Activated CD4-positive, alpha-beta T cell treated with anti-CD3 and anti-CD28 coated beads for 1 hour (primary cell): ENCODE data around the gene CARS1.
A peak's percentile ranks its signal among the peaks of the same experiment; 100 is the strongest.

ENCODE experiments used
- DNase-seq: peaks from one replicate; pipeline ENCODE4 v3.0.0-alpha.2; 2020

The CARS1 gene

DNA sequence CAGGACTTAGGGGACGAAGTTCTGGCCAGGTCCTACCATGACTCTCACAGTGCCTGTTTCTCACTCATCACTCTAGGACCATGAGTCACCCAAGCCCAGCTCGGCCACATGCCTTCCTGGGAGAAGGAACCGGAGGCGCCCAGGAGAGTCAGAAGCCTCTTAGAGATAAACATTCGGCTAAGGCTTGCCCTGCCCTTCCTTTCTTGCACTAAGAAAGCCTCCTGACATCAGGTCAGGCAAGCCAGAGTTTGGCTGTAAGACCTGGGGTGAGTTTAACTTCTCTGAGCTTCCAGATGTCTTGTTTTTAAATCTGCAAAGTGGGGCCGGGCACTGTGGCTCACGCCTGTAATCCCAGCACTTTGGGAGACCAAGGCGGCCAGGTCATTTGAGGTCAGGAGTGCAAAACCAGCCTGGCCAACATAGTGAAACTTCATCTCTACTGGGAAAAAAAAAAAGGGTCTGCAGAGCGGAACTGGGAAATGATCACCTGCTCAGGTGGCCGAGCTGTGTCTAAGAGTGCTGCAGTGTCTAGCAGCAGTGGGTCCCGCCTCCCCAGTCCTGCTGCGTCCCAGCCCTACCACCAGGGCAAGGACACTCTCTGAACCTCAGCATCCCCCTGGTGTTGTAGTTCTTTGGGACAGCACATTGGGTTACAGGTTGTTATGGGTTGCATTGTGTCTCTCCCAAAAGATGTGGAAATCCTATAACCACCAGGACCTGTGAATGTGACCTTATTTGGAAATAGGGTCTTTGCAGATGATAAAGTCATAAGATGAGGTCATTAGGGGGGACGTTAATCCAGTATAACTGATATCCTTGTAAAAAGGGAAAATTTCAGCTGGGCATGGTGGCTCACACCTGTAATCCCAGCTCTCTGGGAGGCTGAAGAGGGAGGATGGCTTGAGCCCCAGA, 1.8 kb upstream of the CARS1 start:
- no peak for DNase-seq

DNA sequence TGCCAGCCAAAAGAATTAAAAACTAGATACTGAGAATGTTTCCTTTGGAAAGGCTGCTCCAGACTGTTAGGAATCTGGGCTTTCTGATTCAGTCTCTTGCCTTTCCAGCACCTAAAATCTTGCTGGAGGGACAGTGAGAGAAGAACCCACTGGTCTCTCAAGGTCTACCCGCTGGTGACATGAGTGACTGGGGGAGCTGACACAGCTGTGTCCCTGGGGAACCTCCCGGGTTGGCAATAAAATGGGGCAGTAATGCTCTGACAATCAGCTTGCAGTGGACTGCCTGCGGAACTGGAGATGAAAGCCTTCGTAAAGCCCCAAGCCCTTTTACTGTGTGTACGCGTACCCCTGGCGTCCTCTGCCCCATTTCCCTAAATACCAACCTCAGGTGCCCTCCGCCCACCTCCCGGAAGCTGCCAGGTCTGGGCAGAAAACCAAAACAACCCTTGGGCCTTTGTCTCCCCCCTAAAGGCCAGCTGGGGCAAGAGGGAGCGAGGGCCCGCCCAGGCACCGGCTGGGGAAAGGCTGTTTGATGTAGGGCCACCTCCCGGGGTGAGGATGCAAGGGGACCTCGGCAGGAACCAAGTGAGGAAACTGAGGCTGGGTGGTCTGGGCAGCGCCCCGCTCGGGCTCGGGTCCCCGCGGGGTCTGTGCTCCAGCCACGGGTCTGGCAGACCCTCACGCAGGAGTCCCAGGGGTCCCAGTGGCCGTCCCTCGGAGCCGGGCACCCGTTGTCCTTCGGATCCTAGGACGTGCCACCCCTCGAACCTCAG, 741 bp downstream of the CARS1 start:
- no peak for DNase-seq

DNA sequence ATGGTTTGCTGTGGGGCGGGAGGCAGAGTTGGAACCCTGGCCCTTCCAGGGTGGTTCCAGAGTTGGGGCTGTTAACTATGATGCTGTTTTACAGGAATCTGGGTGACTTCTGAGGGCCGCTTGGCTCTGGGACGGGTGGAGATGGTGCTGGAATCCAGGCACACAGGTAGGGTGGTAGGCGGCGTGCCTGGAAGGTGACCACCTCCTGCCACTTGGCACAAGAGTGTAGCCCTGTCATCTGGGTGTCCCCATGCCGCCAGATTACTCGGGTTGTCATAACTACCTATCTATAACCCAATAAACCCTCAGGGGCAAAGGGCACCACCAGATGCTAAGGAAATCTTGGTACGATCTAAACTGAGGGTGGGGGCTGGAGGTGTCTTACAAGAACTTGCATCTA, 1.3 kb downstream of the CARS1 start:
- no peak for DNase-seq

DNA sequence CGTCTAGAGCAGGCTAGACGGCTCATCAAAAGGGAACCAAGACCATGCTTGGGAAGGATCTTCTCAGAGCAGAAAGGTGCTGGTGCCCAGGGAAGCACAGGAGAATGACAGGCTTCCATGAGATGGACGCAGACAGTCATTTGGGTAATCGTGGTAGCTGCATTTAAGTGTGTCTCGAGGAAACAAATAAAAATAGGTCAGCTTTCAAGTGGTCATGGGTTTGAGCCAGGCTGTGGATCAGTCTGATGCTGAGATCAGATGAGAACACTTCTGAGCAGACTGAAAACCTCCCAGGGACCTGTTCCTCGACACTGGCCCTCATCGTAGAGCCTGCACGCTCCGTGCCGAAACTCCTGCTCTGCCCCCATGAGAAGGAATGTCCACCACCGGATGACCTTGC, 4.7 kb downstream of the CARS1 start:
- DNase-seq: no peak

DNA sequence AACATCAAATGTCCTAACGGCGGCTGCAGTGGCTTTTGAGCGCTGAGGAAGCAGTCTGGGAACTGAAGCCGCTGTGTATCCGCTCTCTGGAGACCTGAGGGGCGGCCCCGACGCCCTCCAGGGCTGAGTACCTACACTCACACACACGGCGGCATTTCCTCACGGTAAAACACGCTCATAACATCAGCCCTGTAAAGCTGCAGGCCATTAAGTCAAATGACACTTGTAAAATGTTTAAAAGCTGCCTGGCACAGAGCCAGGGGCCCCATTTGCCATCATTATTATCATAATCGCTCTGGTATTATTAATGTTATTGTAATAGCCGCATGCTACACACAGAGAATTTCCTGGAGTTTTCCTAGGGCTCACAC, 5.1 kb downstream of the CARS1 start:
- no peak for DNase-seq

DNA sequence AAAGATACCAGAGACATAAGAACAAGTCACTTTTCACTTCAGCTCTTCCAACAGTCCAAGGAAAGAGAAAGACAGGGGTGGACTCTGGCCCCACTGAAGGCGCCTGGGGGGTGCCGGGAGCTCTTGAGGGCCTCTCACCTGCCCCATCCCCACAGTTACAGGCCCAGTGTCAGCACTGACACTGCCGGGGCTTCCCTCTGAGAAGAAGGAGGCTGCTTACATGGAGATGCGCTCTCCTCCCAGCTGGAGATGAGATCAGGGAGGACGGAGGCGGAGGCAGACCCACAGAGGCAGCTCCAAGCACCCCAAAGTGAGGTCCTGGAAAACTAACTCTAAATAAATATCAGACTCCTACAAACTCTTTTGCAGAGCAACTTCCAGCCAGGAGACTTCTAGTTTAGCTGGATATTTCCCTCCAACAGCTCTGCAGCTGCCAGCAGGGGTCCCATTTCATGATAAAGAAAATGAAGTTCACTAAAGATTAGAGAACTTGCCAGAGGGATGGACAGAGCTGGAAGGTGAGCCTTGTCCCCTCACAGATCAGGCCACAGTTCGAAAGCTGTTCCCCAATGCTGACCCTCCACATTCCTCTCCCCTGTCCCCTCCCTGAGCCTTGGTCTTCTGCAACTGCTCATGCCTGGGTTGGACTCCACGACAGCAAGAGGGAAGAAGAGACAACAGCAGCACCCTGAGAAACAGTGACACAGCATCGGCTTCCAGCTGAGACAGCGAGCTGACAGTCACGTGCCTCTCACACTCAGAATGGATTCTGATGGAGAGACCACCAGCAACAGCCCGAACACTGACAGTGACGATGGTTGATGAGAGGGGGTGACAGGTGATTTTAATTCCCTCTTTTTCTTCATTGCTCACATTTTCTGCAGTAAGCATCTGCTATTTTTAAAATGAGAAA, 5.8 kb downstream of the CARS1 start:
- no peak for DNase-seq

DNA sequence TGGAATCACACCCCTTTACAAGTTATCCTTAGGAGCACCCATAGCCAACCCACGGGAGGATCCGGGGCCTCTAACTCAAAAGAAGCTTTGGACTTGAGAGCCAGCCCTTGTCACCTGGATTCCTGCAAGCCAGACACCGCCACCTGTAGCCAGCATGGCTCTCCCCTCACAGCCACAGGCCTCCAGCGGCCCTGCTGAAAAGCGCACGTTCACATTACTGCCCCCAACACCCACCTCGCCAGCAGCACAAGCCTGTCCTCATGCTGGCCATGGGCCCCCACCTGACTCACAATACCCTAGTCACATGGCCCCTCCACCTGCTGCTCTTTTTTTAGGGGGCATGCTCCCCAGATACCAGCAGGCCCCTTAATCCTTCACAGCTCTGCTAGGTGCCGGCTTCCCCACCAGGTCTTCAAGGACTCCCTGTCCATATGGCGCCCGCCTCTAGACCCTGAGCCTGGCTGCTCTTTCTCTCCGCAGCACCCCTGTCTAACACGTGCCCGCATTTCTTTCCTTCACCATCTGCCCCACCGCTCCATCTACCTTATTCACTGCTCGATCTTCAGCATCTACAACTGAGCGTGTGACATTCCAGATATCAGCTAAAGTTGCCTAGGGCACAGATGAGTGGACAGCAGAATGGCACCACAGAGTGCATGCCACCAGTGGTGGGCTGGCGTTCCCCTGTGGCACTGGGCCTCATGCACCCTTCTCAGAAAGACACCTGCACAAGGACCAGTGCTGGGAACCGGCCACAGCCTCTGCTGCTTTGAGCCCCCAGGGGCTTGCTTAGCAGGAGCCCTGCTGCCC, 6.6 kb downstream of the CARS1 start:
- DNase-seq: no peak

DNA sequence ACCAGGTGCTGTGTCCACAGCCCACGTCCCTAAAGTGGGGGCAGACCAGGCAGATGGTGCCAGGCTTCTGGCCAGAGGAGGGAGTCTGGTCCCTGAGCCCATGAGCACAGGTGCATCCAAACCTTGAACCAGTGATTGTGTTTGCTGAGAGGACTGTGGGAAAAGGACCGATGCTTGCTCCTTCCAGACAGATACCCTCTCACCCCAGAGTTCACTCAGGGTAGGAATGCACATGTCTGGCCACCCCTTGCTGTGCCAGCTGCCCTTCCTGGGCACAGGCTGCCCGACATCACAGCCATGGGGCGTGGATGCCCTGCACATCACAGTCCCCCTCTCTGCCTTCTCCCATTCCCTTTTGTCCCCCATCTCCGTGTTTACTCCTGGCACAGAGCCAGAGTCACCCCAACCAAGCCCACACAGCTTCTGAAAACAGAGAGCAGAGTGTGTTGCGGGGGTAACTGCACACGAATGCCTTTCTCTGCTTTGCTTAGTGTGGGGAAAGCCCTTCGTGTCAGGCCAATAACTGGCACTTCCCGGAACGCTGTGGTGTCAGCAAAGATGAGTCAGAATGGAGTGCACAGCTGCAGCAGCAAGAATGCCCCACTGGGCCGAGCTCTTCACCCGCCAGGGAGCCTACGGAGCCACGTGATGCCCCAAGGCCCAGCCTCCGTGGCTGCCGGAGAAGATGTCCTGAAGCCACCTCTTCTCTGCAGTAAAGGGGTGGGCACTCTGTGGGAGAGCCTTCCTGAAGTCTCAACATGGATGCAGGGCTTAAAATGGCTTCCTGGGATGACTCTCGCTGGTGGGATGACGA, 7.6 kb downstream of the CARS1 start:
- DNase-seq: peak; percentile 42

DNA sequence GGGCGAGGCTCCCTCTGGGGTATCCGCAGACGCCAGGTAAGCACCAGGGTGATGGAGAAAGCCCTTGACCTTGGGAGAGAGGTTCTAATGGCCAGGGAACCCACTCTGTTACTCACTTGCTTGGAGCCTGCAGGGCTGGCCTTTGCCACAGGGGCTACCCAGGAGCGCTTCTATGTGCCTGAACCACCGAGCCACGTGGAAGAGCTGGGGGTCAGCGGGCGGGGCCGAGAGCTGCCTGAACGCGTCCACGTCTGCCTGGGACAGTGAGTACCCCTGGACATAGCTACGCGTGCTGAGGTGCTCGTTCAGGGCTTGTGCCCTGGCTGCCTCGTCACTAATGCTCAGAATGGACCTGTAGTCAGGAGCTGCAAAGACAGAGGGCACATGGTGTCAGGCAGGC, 9.6 kb downstream of the CARS1 start:
- DNase-seq: no peak

DNA sequence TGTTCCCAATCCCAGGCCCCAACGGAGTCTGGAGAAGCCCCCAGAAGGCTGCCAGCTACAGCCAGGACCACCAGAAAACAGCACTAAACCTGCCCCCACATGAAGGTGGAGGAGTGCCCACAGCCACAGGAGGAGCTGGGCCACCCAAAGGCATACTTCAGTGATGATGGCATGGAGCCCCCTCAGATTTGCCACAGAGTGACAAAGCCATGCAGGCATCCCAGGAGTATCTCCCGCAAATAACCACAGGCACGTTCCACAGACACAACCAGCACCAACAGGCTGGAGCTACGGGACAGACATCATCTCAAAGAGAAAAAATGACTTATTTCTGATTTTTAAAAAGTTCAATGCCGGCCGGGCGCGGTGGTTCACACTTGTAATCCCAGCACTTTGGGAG, 10.6 kb downstream of the CARS1 start:
- DNase-seq: no peak

DNA sequence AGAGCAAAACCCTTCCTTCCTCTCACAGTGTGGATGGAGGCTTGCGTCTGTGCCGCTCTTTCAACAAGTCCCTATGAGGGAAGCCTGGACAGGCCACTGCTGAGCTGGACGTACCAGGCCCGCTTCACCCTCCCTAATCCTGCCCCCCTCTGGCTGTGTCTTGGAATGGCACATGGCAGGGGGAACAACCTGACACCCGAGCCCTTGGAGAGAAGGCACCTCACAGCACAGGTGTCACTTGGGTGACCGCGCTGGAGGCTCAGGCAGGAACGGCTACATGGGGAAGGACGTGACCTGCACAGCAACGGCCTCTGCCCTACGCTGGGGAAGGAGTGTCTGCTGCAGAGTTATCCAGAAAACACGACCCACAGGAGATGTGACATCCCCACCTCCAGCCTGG, 11.0 kb downstream of the CARS1 start:
- no peak for DNase-seq

DNA sequence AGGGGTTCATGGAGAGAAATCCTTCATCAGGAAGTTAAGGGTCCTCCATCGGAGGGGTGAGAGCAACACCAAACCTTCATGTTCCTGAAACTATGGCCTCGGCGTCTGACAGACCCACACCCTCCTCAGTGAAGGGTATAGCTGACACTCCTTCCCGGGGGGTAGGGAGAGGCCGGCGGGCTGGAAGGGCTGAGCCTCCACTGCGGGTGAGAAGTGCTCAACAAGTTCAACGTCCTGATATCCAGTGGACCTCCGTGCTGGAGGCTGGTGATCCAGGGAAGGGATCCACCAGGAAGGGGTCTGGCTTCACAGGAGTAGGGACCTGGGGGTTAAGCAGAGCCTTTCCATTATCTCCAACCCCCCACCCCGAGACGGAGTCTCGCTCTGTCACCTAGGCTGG, 12.3 kb downstream of the CARS1 start:
- no peak for DNase-seq

DNA sequence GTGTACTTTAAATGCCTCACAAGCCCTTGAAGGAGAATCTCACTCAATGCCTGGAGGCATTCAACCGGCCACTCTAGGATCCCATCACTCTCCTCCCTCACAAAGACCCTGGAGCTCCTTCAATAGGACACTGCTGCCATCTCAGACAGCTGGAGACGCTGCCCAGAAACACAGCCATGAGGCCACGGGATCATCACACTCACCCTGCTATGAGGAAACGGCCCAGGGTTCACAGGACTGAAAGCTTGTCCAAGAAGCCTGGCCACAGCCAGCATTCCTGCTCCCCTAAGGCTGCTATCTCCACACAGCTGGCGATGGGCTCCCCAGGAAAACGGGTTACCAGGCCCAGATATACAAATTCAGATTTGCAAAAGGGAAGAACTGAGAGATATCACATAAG, 13.2 kb downstream of the CARS1 start:
- DNase-seq: no peak

DNA sequence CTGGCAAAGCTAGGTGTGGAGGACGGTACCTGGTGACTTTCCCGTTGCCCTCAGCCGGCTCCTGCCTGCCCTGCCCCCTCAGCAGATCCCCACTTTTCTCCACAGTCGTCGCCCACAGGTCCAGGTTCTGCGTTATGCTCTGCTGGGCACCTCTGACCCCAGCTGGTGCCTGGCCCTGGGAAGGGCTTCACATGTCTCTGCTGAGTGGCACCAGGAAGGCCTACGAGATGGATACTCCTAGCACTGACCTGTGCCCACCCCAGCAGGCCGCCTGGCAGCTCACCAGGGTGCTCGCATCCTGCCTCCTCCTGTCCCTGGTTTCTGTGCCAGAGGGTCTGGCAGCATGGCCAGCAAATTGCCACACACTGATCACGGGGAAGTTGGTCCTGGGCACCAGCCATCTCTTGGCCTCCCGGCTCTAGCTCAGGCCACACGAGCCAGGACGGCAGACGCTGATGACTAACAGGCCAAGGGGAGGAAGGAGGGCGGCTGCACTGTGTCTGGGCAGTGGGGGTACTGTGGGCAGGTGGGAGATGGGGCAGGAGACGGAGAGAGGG, 13.8 kb downstream of the CARS1 start:
- DNase-seq: no peak

DNA sequence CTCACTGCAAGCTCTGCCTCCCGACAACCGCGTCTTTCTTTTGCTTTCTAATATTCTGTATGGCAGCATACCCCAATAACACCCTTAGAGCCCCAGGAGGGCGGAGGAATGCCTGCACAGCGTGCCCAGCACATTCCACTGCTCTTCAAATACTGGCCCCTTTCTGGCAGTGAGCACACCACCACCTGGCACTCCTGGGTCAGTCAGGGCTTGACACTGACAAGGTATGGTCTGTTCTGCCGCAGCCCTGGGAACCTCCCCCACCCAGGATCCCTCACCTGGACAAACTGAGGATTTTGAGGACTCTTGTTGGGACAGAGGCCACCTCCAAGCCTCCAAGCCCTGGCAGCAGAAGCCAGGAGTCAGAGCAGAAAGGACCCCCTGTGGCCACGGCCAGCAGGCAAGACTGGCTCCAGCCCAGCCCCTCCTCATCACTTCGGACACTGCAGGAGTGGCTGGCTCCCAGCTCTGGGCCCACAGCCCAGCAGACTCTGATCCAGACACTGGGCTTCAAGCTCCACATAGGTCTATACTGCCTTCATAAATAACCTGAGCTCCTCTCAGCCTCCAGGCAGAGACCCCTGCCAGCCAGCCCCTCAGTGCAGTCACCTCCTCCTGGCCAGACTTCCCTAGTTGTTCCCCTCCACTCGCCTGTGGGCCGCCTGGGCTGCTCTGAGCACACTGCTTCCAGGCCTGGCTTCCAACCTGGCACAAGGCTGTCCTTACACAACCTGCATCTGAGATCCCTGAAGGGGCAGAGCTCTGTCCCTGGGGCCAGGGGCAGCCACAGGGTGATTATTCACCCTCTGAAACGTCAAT, 14.5 kb downstream of the CARS1 start:
- no peak for DNase-seq

DNA sequence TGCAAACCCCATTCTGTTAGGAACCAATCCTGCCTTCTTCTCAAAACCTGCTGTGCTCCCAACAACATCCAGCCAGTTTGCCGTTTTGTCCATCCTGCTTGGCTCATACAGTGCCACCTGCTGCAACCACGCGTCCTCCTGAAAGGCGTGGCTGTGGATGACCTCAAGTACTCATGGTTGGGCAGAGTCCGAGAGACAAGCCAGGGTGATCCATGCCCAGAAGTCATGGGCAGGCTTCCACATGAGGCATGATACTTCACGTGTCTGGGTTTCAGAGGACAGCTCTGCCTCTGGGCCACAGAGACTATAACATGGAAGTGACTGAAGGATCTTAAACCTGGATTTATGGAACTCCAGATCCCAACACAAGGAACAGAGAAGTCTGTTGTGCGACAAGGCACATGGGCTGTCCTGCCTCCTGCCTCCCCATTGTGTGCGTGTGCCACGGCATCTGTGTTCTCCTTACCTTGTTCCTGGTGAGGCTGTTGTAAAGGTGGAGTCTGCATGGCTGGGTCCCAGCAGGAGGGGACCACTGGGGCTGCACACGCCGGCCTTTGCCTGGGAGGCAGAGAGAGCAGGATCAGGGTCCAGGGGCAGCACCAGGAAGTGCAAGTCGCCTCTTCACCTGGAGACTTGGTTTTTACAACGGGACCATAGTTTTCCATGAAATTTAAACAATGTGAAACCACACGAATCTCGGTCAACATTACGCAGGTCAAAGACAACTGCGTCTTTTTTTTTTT, 15.4 kb downstream of the CARS1 start:
- no peak for DNase-seq

DNA sequence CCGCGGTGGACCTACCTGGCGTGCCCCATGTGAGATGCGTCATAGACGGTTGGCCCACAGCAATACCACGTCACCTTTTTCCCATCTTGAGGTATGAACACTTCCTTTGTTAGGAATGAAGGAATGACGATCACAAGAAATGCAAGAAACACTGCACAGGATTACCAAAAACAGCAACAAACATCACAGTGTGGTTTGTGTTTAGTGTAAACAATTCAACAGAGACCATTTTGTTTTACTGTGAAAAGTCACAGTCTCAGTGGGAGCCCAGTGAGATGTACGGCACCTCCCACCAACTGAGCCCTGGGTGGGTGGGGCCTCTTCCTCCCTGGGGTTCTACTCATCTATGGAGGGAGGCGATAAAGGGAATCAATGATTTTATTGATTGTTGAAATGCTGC, 16.3 kb downstream of the CARS1 start:
- DNase-seq: no peak

DNA sequence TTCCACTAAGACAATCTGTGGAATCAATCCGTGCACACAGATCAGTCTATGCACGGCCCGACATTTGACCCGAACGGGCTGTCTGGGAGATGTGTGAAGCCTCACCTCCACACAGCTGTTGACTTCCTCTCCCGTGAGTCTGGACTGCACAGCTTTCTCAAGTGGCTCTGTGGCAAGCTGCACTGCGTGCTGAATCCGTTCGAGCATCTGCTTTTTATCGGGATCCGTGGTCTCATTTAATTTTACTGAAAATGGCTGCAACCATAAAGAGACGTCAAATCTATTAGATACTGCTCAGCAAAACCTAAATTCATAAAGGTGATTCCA, 19.3 kb downstream of the CARS1 start:
- DNase-seq: no peak
